SKM-1 treated with dmso at 0.1 percent for 144 hours (cell line): ENCODE results near the gene DHRS2.

Experiments used
- DNase-seq: peaks from one replicate; lab custom pipeline; 2025; ENCODE audit not compliant: unreplicated experiment; lab: John Stamatoyannopoulos, UW

The DHRS2 gene

GRCh38 chr14:23645812-23646647 lies 9.9 kb downstream of the DHRS2 start:
- DNase-seq: no peak

DNA sequence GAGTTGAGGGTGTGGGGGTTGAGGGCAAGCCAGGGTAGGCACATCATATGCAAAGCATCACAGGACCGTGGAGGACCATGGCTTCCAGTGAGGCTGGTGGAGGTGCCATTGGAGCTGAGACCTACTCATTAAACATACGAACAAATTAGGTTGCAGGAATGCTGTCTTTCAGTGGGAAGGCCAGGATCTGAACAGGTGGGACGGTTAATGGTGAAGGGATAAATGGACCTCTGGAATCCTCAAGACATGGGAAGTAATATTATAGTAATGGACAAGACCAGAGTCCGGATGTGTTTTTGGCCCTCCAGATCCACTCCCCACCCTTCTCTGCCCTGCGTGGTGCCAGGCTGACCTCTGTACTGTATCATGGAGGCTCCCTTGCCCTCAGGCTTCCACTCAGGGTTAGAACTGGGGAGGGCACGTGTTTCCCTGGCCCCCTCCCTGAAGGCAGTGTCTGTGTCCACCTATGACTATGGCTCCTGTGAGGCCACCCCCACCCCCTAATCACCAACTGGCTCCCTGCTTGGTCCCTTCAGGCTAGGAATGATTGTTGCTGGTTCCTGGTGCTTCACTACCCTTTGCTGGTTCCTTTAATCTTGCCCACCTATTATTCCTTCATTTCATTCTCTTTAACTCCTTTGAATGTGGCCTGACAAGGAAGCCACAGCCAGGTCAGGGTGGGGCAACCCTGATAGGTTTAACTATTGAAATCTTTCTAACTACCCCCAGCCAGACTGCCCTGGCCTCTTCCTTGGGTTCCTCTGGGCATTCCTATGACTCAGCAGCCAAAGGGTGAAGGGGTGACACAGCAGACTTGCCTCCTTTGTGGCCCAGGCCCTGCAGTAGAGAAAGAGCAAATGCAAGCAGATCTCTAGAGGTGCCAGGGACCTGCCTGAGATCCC lies 10.7 kb downstream of the DHRS2 start:
- no peak for DNase-seq

GRCh38 chr14:23647619-23648018 lies 11.5 kb downstream of the DHRS2 start:
- DNase-seq: no peak

GRCh38 chr14:23648764-23649460 lies 12.7 kb downstream of the DHRS2 start:
- DNase-seq: no peak

DNA sequence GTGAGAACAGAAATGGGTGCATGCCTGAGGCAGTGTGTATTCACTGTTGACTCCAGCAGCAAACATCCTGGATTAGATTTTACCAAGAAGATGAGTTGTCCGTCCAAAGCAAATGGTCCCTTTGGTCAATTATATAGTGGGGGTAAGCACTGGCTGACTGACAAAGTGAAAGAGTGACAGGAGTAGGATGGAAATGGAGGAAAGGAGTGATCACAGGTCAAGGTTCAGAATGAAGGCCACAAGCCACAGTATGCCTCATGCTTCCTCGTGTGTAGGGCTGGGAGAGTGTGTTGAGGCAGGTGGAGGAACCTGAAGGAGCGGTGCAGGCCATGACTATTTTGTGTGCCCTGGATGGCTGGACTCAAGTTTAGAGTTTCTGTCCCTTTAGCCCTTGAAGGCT lies 14.3 kb downstream of the DHRS2 start:
- DNase-seq: no peak

DNA sequence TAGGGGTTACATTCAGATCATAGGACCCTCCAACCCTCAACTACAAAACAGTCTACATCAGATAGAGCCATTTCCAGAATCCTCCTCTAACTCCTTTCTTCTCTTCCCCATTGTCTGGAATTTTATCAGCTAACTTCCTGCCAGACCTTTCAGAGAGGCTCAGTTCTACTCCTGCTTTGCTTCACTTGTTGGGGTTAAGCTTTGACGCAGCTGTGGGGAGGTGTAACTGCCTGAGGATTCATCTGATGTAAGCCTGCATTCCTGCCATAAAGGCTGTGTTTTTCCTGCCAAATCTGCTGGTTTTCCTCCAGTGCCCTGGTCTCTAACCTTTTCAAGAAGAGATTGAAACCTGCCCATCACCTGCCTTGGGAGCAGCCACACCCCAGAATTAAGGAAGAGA lies 16.9 kb downstream of the DHRS2 start:
- DNase-seq: no peak

GRCh38 chr14:23654231-23654630 lies 18.1 kb downstream of the DHRS2 start:
- DNase-seq: no peak

DNA sequence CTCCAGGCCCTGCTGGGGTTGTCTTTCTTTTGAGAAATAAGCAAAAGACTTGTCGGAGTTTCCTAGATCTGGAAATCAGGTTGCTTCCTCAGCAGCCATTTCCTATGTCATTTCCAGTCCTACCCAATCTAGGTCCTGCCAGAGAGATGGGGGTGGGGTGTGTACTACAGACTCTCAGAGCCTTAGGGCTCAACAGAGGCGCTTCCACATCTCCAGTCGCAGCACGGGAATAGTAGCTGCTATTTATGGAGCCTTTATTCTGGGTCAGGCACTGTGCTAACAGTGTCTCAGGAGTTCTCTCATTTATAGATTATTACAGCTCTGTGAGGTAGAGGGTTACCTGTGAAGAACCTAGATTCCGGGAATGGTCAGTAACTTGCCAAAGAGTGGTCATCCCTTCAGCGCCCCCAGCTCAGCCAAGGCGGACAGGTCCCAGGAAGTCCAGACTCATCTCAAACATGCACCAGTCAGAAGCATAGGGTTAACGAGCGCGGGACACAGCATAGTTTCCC lies 21.9 kb downstream of the DHRS2 start:
- DNase-seq: no peak

GRCh38 chr14:23660290-23661226 lies 24.4 kb downstream of the DHRS2 start:
- no peak for DNase-seq

GRCh38 chr14:23661542-23661941 lies 25.4 kb downstream of the DHRS2 start:
- no peak for DNase-seq

- DNase-seq: no peak
These were observed 27.0 kb downstream of the DHRS2 start for GRCh38 chr14:23663127-23663526.

DNA sequence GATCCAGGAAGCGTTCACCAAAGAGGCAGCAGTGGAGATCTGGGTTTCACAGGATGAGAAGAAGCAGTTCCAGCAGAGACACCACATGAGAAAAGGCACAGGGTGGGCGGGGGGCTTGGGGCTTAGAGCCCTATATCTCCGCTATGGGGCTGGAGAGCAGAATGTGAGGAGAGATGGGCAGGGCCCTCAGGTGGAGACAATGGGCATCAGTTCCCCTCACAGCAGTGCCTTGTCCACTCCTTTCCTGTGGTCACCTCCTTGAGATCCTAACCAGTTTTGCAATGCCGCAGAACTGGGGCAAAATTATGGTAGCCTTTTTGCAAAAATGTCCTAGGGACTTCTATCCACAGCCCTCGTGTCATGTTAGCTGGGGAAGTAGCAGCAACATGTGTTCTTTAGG lies 27.5 kb downstream of the DHRS2 start:
- no peak for DNase-seq

GRCh38 chr14:23664207-23664885 lies 28.2 kb downstream of the DHRS2 start:
- no peak for DNase-seq

GRCh38 chr14:23665302-23666016 lies 29.3 kb downstream of the DHRS2 start:
- no peak for DNase-seq

- no peak for DNase-seq
These were observed 31.0 kb downstream of the DHRS2 start for GRCh38 chr14:23667134-23667533.

DNA sequence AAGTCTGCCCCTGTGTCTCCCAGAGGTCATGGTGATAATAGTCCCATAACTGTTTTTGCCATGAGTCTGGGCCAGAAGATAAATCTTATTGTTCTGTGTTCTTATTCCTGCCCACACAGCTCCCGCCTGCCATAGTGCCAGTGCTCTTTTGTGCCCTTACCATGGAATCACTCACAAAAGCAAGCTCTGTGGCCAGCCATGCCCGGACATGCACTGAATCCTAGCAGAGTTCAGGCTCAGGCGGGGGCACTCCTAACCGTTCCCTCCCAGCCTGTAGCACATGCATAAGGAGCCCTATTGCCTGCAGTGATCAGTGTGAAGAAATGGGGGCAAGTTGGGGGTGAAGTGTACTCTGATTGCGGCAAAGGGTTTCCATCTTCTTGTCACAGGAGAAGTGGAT lies 33.3 kb downstream of the DHRS2 start:
- DNase-seq: no peak

DNA sequence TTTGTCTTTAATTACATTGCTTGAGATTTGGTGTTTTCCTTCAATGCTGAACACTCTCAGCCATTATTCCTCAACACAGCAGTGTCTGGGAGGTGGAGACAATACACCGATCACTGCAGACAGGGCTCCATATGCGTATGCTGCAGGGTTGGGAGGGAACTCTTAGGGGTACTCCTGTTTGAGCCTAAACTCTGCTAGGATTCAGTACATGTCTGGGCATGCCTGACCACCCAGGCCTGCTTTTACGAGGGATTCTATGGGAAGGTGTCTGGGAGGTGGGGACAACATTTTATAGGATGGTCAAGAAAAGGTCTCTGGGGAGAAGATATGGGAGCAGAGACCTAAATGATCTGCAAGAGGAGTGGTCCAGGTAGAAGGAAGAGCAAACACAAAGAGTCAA lies 34.3 kb downstream of the DHRS2 start:
- DNase-seq: no peak

DNA sequence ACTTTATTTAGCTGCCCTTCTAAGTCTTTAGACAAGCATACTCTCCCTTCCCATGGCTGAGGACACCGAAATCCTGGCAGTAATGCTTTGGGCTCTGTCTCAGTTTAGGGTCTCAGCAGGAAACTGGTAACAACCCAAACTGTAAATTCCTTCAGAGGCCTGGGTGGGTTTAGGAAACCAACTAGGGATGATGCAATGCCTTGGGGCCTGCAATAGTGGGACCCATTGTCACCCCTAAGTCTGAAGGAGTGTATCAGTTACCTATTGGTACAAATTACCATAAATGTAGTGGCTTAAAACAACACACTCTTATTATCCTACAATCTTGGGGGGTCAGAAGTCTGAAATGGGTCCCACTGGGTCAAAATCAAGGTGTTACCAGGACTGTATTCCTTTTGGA lies 36.0 kb downstream of the DHRS2 start:
- DNase-seq: no peak

DNA sequence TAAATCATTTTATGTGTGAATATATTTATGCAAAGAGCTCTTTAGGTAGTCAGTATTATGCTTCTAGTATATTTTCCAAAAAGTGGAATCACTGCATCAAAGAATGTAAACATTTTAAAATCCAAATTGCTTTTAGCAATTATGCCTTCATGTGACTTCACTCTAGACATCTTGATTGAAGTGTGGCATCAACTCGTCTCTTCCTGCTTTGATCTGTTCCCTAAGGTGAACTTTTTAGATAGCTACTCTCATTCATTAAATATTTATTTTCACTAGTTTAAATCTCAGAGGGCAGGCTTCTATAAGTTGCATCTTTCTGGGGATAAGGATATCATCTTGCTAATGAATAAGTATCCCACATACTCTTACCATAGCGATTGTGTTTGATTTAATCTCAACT lies 39.2 kb downstream of the DHRS2 start:
- DNase-seq: no peak
